ENCODE results near the gene GNB1L. TPM values are rescaled to one million over a fixed set of nuclear protein-coding genes. Genes with fewer than 3 reads are reported as not detected.

Gene GNB1L
- total and polyA plus RNA-seq, 2 of the 13 experiments (the other 11 are each of a cell fraction or from before 2014, with no cell fraction given), result 2.5 to 7.4 TPM

- TF ChIP-seq, protein P1, sequence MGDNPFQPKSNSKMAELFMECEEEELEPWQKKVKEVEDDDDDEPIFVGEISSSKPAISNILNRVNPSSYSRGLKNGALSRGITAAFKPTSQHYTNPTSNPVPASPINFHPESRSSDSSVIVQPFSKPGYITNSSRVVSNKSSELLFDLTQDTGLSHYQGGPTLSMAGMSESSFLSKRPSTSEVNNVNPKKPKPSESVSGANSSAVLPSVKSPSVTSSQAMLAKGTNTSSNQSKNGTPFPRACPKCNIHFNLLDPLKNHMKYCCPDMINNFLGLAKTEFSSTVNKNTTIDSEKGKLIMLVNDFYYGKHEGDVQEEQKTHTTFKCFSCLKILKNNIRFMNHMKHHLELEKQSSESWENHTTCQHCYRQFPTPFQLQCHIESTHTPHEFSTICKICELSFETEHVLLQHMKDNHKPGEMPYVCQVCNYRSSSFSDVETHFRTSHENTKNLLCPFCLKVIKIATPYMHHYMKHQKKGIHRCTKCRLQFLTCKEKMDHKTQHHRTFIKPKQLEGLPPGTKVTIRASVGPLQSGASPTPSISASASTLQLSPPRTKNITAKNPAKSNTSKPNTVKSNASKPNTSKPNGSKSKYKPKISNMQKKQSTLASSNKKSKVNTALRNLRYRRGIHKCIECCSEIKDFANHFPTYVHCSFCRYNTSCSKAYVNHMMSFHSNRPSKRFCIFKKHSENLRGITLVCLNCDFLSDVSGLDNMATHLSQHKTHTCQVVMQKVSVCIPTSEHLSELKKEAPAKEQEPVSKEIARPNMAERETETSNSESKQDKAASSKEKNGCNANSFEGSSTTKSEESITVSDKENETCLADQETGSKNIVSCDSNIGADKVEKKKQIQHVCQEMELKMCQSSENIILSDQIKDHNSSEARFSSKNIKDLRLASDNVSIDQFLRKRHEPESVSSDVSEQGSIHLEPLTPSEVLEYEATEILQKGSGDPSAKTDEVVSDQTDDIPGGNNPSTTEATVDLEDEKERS (CRISPR knock-in tag; IDR thresholded peaks at IDR 0.05), result no peak; the same call in 1 of the 2 replicates
- peak; percentile 43; the same call in 1 of the 2 replicates for TF ChIP-seq ZNF205 (CRISPR knock-in tag; IDR thresholded peaks at IDR 0.05)
- TF ChIP-seq, protein P2, sequence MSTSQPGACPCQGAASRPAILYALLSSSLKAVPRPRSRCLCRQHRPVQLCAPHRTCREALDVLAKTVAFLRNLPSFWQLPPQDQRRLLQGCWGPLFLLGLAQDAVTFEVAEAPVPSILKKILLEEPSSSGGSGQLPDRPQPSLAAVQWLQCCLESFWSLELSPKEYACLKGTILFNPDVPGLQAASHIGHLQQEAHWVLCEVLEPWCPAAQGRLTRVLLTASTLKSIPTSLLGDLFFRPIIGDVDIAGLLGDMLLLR (CRISPR knock-in tag; IDR thresholded peaks at IDR 0.05), result peak; percentile 79; the same call in 1 of the 2 replicates
- no peak for TF ChIP-seq PRPF4 (IDR thresholded peaks at IDR 0.05; ENCODE audit: low read depth, low read length, poor library complexity, severe bottlenecking)
- TF ChIP-seq ZNF747 (CRISPR knock-in tag; IDR thresholded peaks at IDR 0.05; ENCODE audit: borderline replicate concordance), result peak; percentile 17; the same call in 1 of the 2 replicates
- TF ChIP-seq, protein P3, sequence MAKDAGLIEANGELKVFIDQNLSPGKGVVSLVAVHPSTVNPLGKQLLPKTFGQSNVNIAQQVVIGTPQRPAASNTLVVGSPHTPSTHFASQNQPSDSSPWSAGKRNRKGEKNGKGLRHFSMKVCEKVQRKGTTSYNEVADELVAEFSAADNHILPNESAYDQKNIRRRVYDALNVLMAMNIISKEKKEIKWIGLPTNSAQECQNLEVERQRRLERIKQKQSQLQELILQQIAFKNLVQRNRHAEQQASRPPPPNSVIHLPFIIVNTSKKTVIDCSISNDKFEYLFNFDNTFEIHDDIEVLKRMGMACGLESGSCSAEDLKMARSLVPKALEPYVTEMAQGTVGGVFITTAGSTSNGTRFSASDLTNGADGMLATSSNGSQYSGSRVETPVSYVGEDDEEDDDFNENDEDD (CRISPR knock-in tag; IDR thresholded peaks at IDR 0.05; ENCODE audit: borderline replicate concordance), result peak; percentile 95
- no peak for TF ChIP-seq HNRNPK (IDR thresholded peaks at IDR 0.05; ENCODE audit: low read depth, low read length, poor library complexity, severe bottlenecking)
- TF ChIP-seq, protein P4, sequence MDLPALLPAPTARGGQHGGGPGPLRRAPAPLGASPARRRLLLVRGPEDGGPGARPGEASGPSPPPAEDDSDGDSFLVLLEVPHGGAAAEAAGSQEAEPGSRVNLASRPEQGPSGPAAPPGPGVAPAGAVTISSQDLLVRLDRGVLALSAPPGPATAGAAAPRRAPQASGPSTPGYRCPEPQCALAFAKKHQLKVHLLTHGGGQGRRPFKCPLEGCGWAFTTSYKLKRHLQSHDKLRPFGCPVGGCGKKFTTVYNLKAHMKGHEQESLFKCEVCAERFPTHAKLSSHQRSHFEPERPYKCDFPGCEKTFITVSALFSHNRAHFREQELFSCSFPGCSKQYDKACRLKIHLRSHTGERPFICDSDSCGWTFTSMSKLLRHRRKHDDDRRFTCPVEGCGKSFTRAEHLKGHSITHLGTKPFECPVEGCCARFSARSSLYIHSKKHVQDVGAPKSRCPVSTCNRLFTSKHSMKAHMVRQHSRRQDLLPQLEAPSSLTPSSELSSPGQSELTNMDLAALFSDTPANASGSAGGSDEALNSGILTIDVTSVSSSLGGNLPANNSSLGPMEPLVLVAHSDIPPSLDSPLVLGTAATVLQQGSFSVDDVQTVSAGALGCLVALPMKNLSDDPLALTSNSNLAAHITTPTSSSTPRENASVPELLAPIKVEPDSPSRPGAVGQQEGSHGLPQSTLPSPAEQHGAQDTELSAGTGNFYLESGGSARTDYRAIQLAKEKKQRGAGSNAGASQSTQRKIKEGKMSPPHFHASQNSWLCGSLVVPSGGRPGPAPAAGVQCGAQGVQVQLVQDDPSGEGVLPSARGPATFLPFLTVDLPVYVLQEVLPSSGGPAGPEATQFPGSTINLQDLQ (CRISPR knock-in tag; IDR thresholded peaks at IDR 0.05), result peak; percentile 85; the same call in 1 of the 2 replicates
- no peak for TF ChIP-seq ZSCAN20 (CRISPR knock-in tag; IDR thresholded peaks at IDR 0.05; ENCODE audit: borderline replicate concordance)
- no peak for TF ChIP-seq NFATC3 (CRISPR knock-in tag; IDR thresholded peaks at IDR 0.05)
- TF ChIP-seq XBP1 (CRISPR knock-in tag; IDR thresholded peaks at IDR 0.05), result no peak; the same call in 1 of the 2 replicates
- TF ChIP-seq PRMT3 (CRISPR knock-in tag; IDR thresholded peaks at IDR 0.05; ENCODE audit: borderline replicate concordance, low read depth), result no peak
- TF ChIP-seq ZNF768 (CRISPR knock-in tag; IDR thresholded peaks at IDR 0.05), result peak; percentile 71
- TF ChIP-seq ATRX (CRISPR knock-in tag; IDR thresholded peaks at IDR 0.05; ENCODE audit: borderline replicate concordance), result no peak
- TF ChIP-seq ATF6 (CRISPR knock-in tag; conservative IDR thresholded peaks at IDR 0.05), result peak; percentile 50; the same call in 1 of the 2 replicates
- peak; percentile 86; the same call in 1 of the 2 replicates for TF ChIP-seq ZNF567 (CRISPR knock-in tag; IDR thresholded peaks at IDR 0.05; ENCODE audit: borderline replicate concordance)
- TF ChIP-seq TEAD3 (CRISPR knock-in tag; optimal IDR thresholded peaks at IDR 0.05; ENCODE audit: borderline replicate concordance), result peak; percentile 89
Measured at GRCh38 chr22:19854778-19855503, at the start of gene GNB1L, which contains the start of gene RTL10 (continued).

All from HepG2 (cell line).